ENCODE results near the gene ASB18. TPM values are rescaled to one million over a fixed set of nuclear protein-coding genes. Genes with fewer than 3 reads are reported as not detected.

Gene ASB18
- total RNA-seq, 3 donors from 2014 or later: not detected

- ATAC-seq (no peak), DNase-seq (no peak)
- no peak overlapping the region for H3K4me3 Mint-ChIP-seq
- no peaks in the 10 kb centered on the region for H3K36me3 Mint-ChIP-seq (ENCODE audit: insufficient read depth)
- H3K27me3 Mint-ChIP-seq (ENCODE audit: low read depth): peaks cover 39% of the 10 kb centered on the region
- H3K9me3 Mint-ChIP-seq: no peaks in the 10 kb centered on the region
- no peaks in the 10 kb centered on the region for H3K4me1 Mint-ChIP-seq (ENCODE audit: low read depth)
Observed at GRCh38 chr2:236241181-236242056, 22.8 kb downstream of the ASB18 start.

GRCh38 chr2:236240228-236240990 is 23.8 kb downstream of the ASB18 start:
- Mint-ChIP-seq H3K27me3 (ENCODE audit: low read depth) (peaks cover 45% of the 10 kb centered on the region), H3K9me3 (no peaks in the 10 kb centered on the region), H3K36me3 (ENCODE audit: insufficient read depth) (no peaks in the 10 kb centered on the region), H3K4me1 (ENCODE audit: low read depth) (peaks cover 2% of the 10 kb centered on the region), H3K4me3 (no peak overlapping the region)
- no peak for ATAC-seq
- no peak for DNase-seq

- Mint-ChIP-seq H3K36me3 (ENCODE audit: insufficient read depth) (no peaks in the 10 kb centered on the region), H3K4me1 (ENCODE audit: low read depth) (peaks cover 2% of the 10 kb centered on the region)
Observed at GRCh38 chr2:236239276-236240065, 24.7 kb downstream of the ASB18 start.

GRCh38 chr2:236238751-236239150 is 25.5 kb downstream of the ASB18 start:
- DNase-seq: no peak
- no peaks in the 10 kb centered on the region for H3K36me3 Mint-ChIP-seq (ENCODE audit: insufficient read depth)
- H3K4me1 Mint-ChIP-seq (ENCODE audit: low read depth): peaks cover 2% of the 10 kb centered on the region
- no peaks in the 10 kb centered on the region for H3K9me3 Mint-ChIP-seq
- peaks cover 47% of the 10 kb centered on the region for H3K27me3 Mint-ChIP-seq (ENCODE audit: low read depth)
- ATAC-seq: no peak
- H3K4me3 Mint-ChIP-seq: no peak overlapping the region

More at GRCh38 chr2:236239276-236240065, 24.7 kb downstream of the ASB18 start:
- ATAC-seq: no peak
- Mint-ChIP-seq H3K9me3 (no peaks in the 10 kb centered on the region), H3K27me3 (ENCODE audit: low read depth) (peaks cover 43% of the 10 kb centered on the region), H3K4me3 (no peak overlapping the region)
- no peak for DNase-seq

GRCh38 chr2:236237468-236238190 is 26.6 kb downstream of the ASB18 start:
- H3K4me1 Mint-ChIP-seq (ENCODE audit: low read depth): peaks cover 2% of the 10 kb centered on the region
- H3K36me3 Mint-ChIP-seq (ENCODE audit: insufficient read depth): no peaks in the 10 kb centered on the region
- H3K4me3 Mint-ChIP-seq: no peak overlapping the region
- H3K9me3 Mint-ChIP-seq: no peaks in the 10 kb centered on the region
- no peak for ATAC-seq
- peaks cover 44% of the 10 kb centered on the region for H3K27me3 Mint-ChIP-seq (ENCODE audit: low read depth)
- DNase-seq: no peak

GRCh38 chr2:236236559-236237452 is 27.4 kb downstream of the ASB18 start:
- Mint-ChIP-seq H3K9me3 (peaks cover 4% of the 10 kb centered on the region), H3K36me3 (ENCODE audit: insufficient read depth) (no peaks in the 10 kb centered on the region), H3K4me3 (no peak overlapping the region), H3K4me1 (ENCODE audit: low read depth) (peaks cover 2% of the 10 kb centered on the region), H3K27me3 (ENCODE audit: low read depth) (peaks cover 44% of the 10 kb centered on the region)
- no peak for DNase-seq
- ATAC-seq: no peak

- no peak for DNase-seq
- no peaks in the 10 kb centered on the region for H3K36me3 Mint-ChIP-seq (ENCODE audit: insufficient read depth)
Observed at GRCh38 chr2:236229186-236229585, 35.0 kb downstream of the ASB18 start.

GRCh38 chr2:236223675-236224074 is 40.5 kb downstream of the ASB18 start:
- Mint-ChIP-seq H3K9me3 (peaks cover 10% of the 10 kb centered on the region), H3K27me3 (ENCODE audit: low read depth) (peaks cover 16% of the 10 kb centered on the region), H3K36me3 (ENCODE audit: insufficient read depth) (no peaks in the 10 kb centered on the region), H3K4me1 (ENCODE audit: low read depth) (no peaks in the 10 kb centered on the region), H3K4me3 (no peak overlapping the region)
- DNase-seq: no peak
- no peak for ATAC-seq

More at GRCh38 chr2:236229186-236229585, 35.0 kb downstream of the ASB18 start:
- Mint-ChIP-seq H3K9me3 (peaks cover 28% of the 10 kb centered on the region), H3K4me1 (ENCODE audit: low read depth) (no peaks in the 10 kb centered on the region), H3K4me3 (no peak overlapping the region), H3K27me3 (ENCODE audit: low read depth) (peaks cover 11% of the 10 kb centered on the region)
- ATAC-seq: no peak

- no peaks in the 10 kb centered on the region for H3K36me3 Mint-ChIP-seq (ENCODE audit: insufficient read depth)
- no peak overlapping the region for H3K4me3 Mint-ChIP-seq
- ATAC-seq (no peak), DNase-seq (no peak)
- H3K4me1 Mint-ChIP-seq (ENCODE audit: low read depth): no peaks in the 10 kb centered on the region
- H3K27me3 Mint-ChIP-seq (ENCODE audit: low read depth): peaks cover 20% of the 10 kb centered on the region
- H3K9me3 Mint-ChIP-seq: peaks cover 4% of the 10 kb centered on the region
Observed at GRCh38 chr2:236221798-236222197, 42.4 kb downstream of the ASB18 start.

- Mint-ChIP-seq H3K27me3 (ENCODE audit: low read depth) (peaks cover 27% of the 10 kb centered on the region), H3K4me3 (no peak overlapping the region), H3K4me1 (ENCODE audit: low read depth) (no peaks in the 10 kb centered on the region), H3K9me3 (no peaks in the 10 kb centered on the region), H3K36me3 (ENCODE audit: insufficient read depth) (no peaks in the 10 kb centered on the region)
- DNase-seq (no peak), ATAC-seq (no peak)
Observed at GRCh38 chr2:236219411-236219810, 44.8 kb downstream of the ASB18 start.

- H3K27me3 Mint-ChIP-seq (ENCODE audit: low read depth): peaks cover 36% of the 10 kb centered on the region
- no peak for DNase-seq
Observed at GRCh38 chr2:236217926-236218325, 46.3 kb downstream of the ASB18 start.

GRCh38 chr2:236216711-236217110 is 47.5 kb downstream of the ASB18 start:
- DNase-seq: no peak
- no peaks in the 10 kb centered on the region for H3K36me3 Mint-ChIP-seq (ENCODE audit: insufficient read depth)
- no peak overlapping the region for H3K4me3 Mint-ChIP-seq
- H3K9me3 Mint-ChIP-seq: no peaks in the 10 kb centered on the region
- H3K4me1 Mint-ChIP-seq (ENCODE audit: low read depth): no peaks in the 10 kb centered on the region
- peaks cover 34% of the 10 kb centered on the region for H3K27me3 Mint-ChIP-seq (ENCODE audit: low read depth)
- no peak for ATAC-seq

More at GRCh38 chr2:236217926-236218325, 46.3 kb downstream of the ASB18 start:
- H3K36me3 Mint-ChIP-seq (ENCODE audit: insufficient read depth): no peaks in the 10 kb centered on the region
- no peak overlapping the region for H3K4me3 Mint-ChIP-seq
- no peak for ATAC-seq
- no peaks in the 10 kb centered on the region for H3K9me3 Mint-ChIP-seq
- no peaks in the 10 kb centered on the region for H3K4me1 Mint-ChIP-seq (ENCODE audit: low read depth)
